GM10266 (cell line): ENCODE data around the gene KIAA0825.

ENCODE experiments used
- DNase-seq: peaks from one replicate; pipeline ENCODE4 v3.0.0; 2012; ENCODE audit errors: extremely low spot score
- TF ChIP-seq, protein P1 (sequence below): IDR thresholded peaks from 2 replicates; pipeline ENCODE4 v1.5.1; 2012; ENCODE audit warnings: mild to moderate bottlenecking, low read depth; ENCODE audit not compliant: control insufficient read depth, insufficient read depth; ENCODE audit errors: missing control alignments

The KIAA0825 gene

DNA sequence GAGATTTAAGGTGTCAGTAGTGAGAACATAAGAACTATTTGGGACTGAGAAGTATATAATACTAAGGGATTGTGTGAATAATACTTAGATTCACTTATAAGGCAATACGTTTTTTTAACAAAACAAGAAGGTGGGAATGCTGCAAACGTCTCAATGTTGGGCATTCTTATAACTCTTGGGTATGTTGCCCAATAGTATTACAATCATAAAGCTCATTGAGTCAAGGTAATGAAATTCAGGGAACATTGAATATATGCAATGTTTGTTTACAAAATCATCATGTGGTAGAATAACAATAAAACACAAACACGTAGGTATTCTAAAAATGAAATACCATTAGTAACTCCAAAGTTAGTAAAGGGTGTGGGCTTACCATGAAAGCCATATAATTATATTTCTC lies 400.7 kb downstream of the KIAA0825 start:
- TF ChIP-seq, protein P1, sequence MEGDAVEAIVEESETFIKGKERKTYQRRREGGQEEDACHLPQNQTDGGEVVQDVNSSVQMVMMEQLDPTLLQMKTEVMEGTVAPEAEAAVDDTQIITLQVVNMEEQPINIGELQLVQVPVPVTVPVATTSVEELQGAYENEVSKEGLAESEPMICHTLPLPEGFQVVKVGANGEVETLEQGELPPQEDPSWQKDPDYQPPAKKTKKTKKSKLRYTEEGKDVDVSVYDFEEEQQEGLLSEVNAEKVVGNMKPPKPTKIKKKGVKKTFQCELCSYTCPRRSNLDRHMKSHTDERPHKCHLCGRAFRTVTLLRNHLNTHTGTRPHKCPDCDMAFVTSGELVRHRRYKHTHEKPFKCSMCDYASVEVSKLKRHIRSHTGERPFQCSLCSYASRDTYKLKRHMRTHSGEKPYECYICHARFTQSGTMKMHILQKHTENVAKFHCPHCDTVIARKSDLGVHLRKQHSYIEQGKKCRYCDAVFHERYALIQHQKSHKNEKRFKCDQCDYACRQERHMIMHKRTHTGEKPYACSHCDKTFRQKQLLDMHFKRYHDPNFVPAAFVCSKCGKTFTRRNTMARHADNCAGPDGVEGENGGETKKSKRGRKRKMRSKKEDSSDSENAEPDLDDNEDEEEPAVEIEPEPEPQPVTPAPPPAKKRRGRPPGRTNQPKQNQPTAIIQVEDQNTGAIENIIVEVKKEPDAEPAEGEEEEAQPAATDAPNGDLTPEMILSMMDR = no peak
- DNase-seq = no peak

DNA sequence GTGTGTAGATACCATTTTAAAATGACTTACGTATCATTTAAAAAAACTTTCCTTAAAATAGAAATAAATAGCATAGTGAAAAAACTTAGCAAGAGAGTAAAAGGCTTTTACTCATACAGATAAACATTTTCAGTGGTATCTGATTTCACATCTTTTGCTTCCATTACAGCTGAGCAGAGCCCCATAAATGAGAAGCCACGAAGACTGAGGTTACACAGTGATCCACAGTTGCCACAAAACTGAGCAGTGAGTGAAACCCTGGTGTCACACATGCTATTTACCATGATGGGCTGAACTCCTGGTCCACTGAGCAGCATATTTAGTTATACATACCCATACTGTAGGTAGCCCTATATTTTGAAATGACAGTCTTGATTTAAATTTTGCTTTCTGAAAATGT lies 401.2 kb downstream of the KIAA0825 start:
- no peak for DNase-seq
- TF ChIP-seq, protein P1 = no peak

DNA sequence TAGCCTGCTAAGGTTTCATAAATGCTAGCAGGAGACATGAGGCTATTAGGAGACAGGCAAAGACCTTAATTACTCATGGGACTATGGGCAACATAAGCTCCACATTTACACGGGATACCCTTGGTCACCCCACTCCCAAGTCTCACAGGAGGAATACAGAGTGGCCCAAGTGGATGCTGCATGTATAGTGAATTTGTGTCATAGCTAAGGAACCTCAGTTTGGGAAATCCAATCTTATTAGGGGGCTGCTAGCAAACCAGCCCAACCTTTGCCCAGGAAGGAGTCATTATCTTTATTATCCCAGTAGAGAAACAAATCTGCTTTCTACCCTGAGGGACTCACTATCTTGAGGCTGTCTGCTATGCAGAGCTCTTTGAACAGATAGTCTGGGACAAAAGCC lies 405.9 kb downstream of the KIAA0825 start:
- TF ChIP-seq, protein P1 = no peak
- DNase-seq = no peak

DNA sequence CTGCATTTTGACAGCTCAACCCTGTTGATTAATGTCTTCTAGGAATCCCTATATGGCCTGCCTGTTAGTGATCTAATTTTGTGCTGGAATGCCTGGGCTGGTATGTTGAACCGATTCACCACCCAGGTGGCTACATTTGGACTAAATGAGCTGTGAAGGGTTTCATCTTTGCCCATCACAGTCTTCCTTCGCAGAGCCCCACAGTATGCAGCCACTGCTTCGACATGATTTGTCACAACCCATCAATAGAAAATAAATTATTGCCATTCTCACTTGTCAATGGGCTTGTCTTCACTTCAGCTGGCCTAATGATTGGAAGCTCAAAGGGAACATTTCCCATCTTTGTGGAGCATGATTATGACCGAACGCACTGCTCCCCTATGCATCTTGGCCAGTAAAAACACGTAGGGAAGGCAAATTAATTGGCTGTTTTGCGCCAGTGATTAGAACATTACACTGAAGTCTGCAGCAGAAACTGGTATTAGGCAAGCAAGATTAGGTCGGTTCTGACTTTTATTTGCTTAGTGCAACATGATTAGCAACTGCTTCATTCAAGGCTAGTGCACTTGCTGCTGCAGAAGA lies 408.5 kb downstream of the KIAA0825 start:
- DNase-seq = no peak
- TF ChIP-seq, protein P1 = no peak

DNA sequence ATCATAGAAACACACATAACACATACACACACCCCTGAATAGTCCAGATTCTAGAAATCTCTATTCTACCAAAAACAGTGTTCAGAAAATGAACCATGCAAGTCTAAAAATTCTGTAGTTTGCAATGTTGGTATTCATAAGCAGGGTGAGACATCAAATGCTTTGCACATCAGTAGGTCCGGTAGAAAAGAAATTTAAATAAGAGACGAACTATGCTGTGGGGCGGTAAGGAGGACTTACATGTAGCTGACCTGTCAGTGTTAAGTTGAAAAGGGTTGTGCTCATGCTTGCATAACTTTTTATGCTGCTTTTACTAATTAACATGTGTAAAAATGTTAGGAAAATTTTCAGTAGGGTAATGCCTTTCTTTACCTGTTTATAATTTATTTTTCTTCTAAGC lies 409.1 kb downstream of the KIAA0825 start:
- TF ChIP-seq, protein P1 = no peak
- DNase-seq = no peak

DNA sequence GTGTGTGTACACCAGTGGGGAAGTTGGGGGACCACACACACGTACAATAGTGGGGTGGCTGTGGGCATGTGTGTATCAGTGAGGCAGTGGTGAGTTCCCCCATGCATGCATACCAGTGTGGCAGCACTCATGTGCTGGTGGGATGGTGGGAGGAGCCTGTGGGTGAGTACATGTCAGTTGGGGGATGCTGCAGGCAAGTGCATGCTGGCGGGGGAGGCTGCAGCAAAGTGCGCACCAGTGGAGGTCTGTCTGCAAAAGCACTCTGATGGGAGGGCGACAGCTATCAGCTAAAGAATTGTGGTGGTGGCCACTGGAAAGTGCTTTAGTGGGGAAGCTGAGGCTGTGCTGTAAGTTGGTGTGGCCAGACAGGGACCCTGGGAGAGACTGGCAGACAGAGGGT lies 418.8 kb downstream of the KIAA0825 start:
- no peak for DNase-seq
- TF ChIP-seq, protein P1 = no peak

DNA sequence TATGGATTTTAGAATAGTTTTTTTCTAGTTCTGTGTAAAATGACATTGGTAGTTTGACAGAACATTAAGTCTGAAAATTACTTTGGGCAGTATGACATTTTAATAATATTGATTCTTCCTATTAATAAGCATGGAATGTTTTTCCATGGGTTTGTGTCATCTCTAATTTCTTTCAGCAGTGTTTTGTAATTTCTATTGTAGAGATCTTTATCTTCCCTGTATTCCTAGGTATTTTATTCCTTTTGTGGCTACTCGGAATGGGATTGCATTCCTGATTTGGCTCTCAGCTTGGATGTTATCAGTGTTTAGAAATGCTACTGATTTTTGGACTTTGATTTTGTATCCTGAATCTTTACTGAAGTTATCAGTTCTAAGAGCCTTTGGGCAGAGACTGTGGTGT lies 420.4 kb downstream of the KIAA0825 start:
- TF ChIP-seq, protein P1 = no peak
- DNase-seq = no peak
